GM03348 (cell line): Measurements from ENCODE around the gene TRIM39.
"Not testable (repeated sequence)": the region's sequence is repeated elsewhere in the genome, so short reads cannot be mapped to it uniquely, and the experiment has no call there.

Source experiments
- DNase-seq: peaks from one replicate; pipeline ENCODE4 v3.0.0; 2012; ENCODE audit warnings: low spot score

Gene TRIM39

DNA sequence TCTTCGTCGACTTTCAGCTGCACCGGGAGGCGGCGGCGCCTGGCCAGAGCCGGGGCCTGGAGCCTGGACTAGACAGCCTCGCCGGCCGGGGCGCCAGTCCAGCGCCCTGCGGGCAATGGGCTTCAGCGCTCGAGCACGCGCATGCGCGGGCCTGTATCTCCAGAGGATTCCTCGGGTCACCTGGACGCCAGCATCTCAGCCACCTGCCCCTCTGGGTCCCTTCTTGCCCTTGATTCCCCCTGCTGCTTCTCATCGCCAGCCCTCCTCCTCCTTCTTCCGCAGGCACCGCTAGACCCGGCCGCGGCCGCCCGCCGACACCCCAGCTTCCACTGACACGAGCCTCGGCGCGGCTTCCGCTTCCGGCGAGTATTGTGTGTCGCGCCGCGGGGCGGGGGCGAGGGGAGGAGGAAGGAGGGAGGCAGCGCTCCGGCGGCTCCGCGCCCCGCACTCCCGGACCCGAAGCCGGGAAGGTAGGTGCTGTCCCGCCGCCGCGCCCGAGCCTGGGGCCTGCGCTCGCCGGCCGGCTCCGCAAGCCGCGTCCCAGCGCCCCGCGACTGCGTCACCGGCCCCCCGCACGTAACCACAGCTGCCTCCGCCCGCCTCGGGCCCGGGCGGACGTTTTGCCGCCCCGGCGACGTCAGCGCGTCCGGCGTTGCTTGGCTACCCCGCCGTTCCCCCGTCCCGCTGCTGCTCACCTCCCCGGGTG is at the start of gene TRIM39:
TSS of gene TRIM39 (plus strand) at position 402 of the 706 bp plus-strand sequence. CDS start 2,391 bp downstream, outside the sequence.
- peak; percentile 96 for DNase-seq

DNA sequence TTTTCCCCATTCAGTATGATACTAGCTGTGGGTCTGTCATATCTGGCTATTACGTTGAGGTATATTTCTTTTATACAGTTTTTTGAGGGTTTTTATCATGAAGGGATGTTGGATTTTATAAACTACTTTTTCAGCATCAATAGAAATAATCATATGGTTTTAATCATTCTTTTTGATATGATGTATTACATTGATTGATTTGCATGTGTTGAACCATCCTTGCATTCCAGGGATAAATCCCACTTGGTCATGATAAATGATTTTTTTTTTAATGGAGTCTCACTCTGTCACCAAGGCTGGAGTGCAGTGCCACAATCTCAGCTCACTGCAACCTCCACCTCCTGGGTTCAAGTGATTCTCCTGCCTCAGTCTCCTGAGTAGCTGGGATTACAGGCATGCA is 45.7 kb upstream of the TRIM39 start:
- DNase-seq, result not testable (repeated sequence)

DNA sequence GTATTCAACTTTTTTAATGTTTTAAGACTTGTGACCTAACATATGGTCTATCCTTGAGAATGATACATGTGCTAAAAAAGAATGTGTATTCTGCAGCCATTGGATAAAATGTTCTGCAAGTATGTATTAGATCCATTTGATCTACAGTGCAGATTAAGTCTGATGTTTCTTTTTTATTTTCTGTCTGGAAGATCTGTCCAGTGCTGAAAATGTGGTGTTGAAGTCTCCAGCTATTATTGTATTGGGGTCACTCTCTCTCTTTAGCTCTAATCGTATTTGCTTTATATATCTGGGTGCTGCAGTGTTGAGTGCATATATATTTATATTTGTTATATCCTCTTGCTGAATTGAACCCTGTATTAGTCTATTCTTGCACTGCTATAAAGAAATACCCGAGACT is 44.2 kb upstream of the TRIM39 start:
- no peak for DNase-seq

DNA sequence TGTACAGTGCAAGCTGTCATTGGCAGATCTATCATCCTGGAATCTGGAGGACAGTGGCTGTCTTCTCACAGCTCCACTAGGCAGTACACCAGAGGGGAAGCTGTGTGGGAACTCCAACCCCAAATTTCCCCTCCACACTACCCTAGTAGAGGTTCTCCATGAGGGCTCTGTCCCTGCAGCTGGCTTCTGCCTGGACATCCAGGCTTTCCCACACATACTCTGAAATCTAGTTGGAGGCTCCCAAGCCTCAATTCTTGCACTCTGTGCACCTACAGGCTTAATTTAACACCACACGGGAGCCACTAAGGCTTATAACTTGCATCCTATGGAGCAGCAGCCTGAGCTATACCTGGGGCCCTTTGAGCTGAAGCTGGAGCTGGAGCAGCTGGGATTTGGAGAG is 43.0 kb upstream of the TRIM39 start:
- DNase-seq, result no peak

DNA sequence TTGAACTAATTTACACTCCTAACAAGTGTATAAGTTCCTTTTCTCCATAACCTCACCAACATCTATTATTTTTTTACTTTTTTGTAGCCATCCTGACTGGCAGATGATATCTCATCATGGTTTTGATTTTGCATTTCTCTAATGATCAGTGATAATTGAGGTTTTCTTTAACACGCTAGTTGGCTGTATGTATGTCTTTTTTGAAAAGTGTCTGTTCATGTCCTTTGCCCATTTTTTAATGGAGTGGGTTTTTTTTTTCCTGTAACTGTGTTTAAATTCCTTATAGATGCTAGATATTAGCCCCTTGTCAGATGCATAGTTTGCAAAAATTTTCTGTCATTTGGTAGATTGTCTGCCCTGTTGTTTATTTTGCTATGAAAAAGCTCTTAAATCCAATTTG is 39.6 kb upstream of the TRIM39 start:
- no peak for DNase-seq

DNA sequence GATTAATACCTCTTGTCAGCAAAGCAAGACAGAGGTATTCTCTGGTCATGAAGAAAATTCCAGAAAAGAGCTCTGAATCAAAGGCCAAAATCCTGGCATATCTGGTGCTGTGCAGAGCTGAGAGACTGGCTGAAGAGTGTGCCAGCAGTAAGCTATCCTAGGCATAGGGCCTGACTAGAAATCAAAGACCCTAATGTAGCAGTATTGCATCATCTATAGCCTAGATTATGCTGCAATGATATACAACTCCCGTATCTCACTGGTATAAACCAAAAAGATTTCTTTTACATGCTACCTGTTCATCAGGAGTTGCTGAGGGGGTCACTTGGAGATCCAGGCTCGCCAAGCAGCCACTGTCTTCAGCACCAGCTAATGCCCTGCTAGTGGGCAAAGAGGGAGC is 30.9 kb upstream of the TRIM39 start:
- no peak for DNase-seq

DNA sequence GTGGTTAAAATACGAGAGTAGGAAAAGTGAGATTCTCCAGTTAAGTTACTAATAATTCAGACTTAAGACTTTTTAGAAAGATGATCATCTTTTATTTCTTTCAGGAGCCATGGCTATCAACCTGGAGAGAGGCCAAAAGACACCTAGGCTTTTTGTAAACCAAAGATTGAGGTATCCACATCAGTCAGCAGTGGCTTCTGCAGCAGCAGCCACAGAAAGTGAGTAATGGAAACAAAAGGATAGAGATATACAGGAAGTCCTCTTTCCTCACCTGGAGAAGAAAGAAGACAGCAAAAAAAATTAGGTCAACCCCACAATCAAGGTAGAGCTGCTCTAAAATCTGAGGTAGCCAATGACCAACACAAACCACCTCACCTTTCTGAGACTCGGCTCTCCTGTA is 22.7 kb upstream of the TRIM39 start:
- no peak for DNase-seq

DNA sequence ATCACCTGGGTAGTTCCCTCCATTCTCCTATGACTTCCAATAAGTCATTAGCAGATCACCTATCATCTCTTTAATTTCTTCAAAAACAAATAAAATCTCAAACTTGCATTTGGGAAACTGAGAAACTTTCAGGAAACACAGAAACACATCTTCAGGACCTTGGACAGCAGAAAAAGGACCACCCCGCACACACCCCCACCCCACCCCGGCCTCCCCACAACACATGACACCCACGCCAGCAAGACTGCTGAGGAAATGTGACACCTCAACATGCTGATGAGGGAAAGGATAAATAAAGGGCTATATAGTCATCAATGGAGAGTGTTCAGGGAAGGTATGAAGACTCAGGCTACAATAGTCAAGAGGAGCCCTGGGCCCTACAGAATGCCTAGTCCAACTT is 15.6 kb upstream of the TRIM39 start:
- DNase-seq, result no peak

DNA sequence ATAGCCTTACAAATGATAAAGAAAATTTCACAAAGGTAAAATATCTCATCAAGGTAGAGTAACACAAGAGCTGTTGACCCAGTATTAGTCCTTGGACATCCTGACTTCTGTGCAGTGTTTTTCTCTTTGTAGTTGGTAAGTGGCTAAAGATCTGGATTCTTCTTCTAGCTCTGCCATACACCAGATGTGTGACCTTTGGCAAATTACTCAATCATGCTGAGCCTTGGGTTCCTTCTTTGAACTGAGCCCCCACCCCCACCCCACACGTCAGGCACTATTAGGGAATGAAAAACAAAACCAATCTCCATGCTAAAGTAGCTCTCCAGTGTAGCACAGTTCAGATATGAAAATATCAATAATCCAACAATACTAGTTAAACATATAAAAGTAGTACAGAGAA is 15.1 kb upstream of the TRIM39 start:
- DNase-seq, result no peak

DNA sequence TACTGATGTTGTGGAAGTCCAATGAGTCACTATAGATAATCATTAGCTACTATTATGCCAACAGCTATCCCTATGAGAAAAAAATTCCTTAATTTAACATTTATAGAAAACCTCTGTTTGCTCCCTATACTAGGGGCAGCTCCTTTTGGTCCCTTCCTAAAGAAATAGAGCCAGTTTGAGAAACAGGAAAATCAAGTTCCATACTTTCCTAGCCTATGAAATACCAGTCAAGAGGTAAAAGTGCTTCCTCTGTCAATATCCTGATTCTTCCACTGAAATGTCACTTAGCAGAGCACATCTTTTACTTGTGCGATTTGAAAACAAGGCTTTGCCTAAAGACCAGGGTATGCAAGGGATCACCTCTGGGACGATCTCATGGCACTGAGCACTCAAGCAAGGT is 14.5 kb upstream of the TRIM39 start:
- no peak for DNase-seq

DNA sequence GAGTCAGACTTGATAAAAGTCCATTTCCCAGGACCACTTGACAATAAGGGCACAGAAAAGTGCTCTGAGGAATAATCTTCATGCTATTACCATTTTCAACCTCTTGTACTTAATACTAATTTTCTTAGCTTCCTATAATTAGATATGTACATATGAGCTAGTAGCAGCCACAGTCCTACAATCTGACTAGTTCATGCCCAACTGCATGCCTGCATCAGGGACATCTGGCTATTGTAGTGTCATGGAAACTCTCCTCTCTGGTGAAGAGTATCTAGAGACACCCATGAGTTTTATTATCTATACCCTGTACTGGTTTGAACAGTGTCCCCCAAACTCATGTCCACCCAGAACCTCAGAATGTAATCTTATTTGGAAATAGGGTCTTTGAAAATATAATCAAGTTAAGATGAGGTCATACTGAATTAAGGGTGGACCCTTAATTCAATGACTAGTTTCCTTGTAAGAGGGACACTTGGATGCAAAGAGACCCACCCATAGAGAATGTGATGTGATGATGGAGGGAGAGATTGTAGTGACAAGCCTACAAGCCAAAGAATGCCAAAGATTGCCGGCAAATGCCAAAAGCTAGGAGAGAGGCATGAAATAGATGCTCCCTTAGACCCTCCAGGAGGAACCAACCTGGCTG is 13.9 kb upstream of the TRIM39 start:
- no peak for DNase-seq

DNA sequence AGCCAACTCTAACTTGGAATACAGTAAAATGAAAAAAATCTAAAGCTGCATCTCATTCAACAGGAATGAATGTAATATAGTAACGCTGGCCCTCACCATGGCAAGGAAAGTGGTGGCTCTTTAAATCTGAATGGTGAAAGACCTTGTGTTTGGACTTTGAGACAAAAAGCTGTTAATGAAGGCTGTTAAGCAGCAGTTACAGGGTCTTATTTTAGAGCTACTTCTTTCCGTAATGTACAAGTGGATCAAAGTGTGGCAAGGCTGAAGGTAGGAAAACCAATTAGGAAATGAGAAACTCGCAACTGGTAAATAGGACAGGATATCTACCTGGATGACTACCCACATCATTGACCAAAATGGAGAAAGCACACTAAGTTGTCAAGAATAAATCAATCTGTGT is 11.6 kb upstream of the TRIM39 start:
- DNase-seq, result no peak

DNA sequence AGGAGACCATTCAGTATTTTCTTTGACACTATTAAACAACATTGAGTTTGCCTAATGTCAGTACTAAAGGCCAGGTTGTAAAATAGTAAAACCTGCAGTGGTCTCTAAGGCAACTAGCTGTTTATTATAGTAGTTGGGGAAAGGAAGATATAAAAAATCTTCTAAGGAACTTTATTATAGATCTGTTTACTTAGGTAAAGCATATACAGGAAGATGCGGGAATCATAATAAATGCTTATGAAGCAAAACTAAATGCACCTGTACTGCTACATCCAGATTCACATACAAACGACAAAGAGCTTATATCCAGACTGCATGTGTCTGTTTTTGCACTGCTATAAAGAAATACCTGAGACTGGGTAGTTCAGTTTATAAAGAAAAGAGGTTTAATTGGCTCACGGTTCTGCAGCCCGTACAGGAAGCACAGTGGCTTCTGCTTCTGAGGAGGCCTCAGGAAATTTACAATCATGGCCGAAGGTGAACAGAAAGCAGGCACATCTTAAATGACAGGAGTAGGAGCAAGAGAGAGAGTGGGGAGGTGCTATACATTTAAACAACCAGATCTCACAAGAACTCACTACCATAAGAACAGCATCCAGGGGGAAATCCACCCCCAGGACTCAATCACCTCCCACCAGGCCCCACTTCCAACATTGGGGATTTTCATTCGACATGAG is 8.7 kb upstream of the TRIM39 start:
- no peak for DNase-seq

DNA sequence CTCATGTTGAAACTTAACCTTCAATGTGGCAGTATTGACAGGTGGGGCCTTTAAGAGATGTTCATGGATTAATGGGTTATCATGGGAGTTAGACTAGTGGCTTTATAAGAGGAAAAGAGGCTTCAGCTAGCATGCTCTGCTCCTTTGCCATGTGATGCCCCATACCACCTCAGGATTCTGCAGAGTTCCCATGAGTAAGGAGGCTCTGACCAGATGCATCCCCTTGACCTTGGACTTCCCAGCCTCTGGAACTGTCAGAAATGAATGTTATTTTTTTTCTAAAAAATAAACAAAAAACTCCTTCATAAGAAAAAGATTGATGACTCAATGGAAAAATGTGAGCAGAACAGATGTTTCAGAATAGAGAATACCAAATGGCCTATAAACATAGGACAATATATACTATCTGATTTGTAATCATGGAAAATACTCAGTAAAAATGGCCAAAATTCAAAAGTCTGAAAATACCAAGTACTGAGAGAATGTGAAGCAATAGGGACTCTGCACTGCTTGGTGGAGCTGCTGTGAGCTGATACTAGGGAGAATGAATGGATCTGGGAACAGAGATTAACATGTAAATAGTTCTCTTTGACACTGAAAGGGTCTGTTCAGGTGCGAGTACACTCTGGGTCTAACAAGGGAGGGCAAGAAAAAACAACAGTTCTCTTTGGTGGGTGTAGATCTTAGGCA is 7.4 kb upstream of the TRIM39 start:
- no peak for DNase-seq

DNA sequence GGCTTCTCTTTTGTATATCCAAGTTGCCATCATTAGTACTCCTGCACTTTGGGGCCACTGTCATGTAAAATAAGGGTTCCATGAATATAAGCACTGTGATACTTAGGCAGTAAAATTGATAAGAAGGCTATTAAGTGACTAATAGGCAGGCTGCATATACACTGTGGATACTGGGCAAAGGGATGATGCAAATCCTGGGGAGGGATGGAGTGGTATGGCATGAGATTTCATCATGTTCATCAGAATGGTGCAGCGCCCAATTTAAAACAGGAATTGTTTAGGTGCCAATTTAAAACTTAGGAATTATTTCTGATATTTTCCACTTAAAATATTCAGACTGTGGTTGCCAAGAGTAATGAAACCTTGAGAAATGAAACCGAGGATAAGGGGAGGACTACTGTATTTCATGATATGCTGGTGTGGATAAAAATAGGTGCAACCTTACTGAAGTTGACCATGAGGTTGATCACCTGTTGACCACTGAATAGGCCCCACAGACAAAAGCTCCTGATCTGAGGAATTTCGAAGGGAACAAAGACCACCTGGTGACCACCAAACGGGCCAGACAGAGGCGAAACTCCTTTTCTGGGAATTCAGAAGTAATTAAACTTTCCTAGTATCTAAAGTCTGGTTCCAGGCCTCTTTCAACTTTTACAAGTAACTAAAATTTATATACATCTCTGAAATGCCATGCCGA is 4.9 kb upstream of the TRIM39 start:
- DNase-seq, result no peak

DNA sequence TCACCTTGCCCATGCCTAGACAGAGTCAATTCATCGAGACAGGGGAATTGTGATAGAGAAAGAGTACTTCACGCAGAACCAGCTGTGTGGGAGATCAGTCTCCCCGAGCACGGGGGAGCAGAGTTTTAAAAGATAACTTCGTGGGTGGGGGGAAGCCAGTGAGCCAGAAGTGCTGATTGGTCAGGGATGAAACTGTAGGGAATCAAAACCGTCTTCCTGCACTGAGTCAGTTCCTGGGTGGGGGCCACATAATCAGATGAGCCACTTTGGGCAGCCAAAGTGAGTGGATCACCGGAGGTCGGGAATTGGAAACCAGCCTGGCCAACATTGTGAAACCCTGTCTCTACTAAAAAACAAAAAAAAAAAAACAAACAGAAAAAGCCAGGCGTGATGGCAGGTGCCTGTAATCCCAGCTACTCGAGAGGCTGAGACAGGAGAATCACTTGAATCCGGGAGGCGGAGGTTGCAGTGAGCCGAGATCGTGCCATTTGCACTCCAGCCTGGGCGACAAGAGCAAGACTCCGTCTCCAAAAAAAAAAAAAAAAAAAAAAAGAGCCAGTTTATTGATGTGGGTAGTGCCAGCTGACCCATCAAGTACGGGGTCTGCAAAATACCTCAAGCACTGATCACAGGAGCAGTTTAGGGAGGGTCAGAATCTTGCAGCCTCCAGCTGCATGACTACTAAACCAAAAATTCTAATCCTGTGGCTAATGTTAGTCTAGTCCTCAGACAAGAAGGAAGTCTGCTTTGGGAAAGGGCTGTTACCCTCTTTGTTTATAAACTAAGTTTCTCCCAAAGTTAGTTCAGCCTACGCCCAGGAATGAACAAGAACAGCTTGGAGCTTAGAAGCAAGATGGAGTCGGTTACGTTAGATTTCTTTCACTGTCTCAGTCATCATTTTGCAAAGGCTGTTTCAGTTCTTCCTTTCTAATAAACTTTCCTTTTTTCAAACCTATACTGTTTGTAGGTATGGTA is 3.9 kb upstream of the TRIM39 start:
- no peak for DNase-seq

DNA sequence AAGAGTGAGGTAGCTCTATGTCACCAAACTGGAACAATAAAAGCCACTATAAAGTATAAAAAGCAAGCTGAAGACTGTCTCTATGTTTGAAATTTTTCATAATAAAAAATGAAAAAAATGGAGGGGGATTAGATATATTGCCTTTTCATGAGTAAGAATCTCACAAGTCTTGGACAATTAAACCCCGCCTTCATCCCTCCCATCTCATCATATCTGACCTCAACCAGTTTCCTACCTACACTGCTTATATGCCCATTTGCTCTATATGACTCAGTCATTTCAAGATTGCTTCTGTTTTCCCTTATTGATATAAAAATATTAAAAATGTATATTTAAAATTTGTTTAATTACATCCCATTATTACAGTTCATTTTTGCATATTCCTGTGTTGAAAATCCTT is 2.9 kb upstream of the TRIM39 start:
- DNase-seq, result no peak

DNA sequence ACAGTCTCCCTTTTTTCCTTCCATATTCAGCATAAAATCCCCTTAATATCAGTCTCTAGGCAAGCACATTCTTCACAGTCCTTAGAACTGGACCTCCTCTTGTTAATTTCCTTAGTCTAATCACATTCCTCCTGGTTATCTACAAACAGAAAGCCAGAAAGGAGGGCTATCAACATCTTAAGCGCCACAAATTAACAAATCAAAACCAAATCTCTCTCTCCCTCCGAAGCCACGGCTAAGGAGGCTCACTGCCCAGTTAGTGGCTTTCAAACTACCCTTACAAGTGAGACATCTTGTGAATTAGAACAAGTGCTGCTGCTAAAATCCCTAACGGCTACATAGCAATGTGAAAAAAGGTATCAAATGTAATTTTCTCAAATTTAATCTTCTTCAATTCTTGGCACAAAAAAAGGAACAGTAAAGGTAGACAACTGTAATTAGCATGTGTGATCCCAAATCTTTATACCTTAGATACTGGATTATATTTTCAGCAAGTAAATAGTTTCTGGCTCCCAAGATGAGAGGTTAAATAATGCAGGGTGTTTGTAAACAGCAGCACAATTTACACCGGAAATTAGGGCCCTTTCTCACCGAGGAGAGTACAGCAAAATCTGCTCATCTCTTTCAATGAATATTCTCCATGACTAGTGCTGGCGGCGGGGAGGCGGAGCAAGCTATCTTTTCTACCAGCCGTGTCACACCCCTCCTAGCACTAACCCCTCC is 1.4 kb upstream of the TRIM39 start:
- DNase-seq, result peak; percentile 78

DNA sequence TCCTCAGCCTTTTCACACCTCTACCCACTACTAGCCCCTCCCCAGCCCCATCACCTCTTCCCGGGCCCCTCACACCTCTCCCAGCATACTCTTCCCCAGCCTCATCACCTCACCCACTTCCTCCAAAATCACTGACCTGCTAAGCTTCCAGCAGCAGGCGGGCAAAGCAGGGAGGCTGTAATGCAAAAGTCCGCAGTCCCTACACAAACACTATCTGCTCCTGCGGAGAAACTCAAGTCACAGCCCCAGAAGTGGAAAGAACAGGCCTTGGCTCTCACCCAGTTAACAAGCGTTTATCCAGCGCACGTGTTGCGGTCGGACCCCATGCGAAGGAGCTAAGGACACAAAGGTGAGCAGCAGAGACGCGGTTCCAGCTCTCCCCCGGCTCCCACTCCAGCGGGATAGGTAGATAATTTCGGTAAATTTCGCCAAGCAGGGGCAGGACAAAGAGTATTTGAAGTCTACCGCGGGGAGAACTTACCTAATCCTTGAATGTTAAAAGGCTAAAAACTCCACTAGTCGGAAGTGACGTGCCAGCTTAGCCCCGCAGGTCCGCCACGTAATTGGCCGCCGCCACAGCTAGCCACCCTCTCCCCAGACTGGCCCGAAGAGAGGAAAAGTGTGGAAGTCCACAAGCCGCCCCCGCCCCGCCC is 728 bp upstream of the TRIM39 start:
- DNase-seq, result no peak

DNA sequence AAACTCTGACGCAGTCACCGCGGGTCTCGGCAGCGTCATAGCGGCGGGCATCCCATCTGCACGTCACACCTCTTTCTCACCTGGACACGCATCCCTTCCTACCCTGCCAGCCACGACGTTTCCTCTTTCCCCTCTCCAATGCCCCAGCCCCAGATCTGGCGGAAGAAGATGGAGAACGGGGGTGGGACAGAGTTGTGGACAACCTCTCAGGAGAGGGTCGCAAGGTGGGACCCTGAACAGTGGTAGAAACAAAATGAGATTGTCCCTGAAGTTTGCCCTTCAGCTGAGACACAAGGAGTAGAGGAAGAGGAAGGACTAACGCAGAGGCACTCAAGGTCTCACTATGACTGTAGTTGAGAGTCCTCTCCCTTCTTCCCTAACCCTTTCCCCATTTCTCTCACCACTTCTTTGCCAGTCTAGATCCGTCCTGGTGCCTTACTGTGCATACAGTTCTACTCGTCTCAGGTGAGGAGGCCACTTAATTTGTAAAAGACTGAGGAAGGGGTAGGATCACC is 562 bp downstream of the TRIM39 start:
- no peak for DNase-seq
